HepG2 (cell line): ENCODE measurements around the gene SUPT6H. TPM values are rescaled to one million over a fixed set of nuclear protein-coding genes. Genes with fewer than 3 reads are reported as not detected.

Experiments
- HOXA5 ChIP-seq: sonication (generic); formaldehyde crosslinking; IDR thresholded peaks from 2 replicates; pipeline ENCODE4 v1.4.0; 2020; ENCODE audit warnings: missing genetic modification reagents
- MYNN ChIP-seq: sonication (generic); formaldehyde crosslinking; IDR thresholded peaks from 2 replicates; pipeline ENCODE4 v1.4.0; 2020; ENCODE audit warnings: mild to moderate bottlenecking, low read depth, missing genetic modification reagents
- SNAPC2 ChIP-seq: sonication (generic); formaldehyde crosslinking; IDR thresholded peaks from 2 replicates; pipeline ENCODE4 v1.8.1; 2022; ENCODE audit warnings: mild to moderate bottlenecking, missing genetic modification reagents
- ZBED4 ChIP-seq: sonication (generic); formaldehyde crosslinking; IDR thresholded peaks from 2 replicates; pipeline ENCODE4 v1.4.0; 2020; ENCODE audit warnings: missing genetic modification reagents, borderline replicate concordance
- ZFP62 ChIP-seq: sonication (generic); formaldehyde crosslinking; IDR thresholded peaks from 2 replicates; pipeline ENCODE4 v1.4.0; 2020; ENCODE audit warnings: missing genetic modification reagents
- ZNF674 ChIP-seq: sonication (generic); formaldehyde crosslinking; IDR thresholded peaks from 2 replicates; pipeline ENCODE4 v1.5.0; 2020; ENCODE audit warnings: low read depth, mild to moderate bottlenecking, missing genetic modification reagents
- polyA plus RNA-seq, 8 experiments: library from polyadenylated mRNA; depleted of rRNA in 3 of 8; stranded (reverse) in 7 of 8; unstranded in 1 of 8; fragments of >200 nt; fragmentation: Illumina TruSeq in 4 of 8; extraction: Trizol in 4 of 8; gene quantifications; 2 replicates each; pipeline versions ENCODE4 v1.2.1 to v1.2.3, GENCODE V29; 2011 to 2016; ENCODE audit warnings: low read depth in 4 of 8, missing spikeins in 1 of 8, mixed read lengths in 1 of 8; ENCODE audit not compliant: insufficient read depth in 1 of 8
- total RNA-seq, 5 experiments: library from RNA; depleted of rRNA; stranded (reverse); fragments of >200 nt; fragmentation: Illumina TruSeq; extraction: Trizol; gene quantifications; 2 replicates each; pipeline ENCODE4 v1.2.3, GENCODE V29; 2016; ENCODE audit warnings: low read depth in 1 of 5
- TF ChIP-seq, protein P1 (sequence below): sonication (generic); formaldehyde crosslinking; IDR thresholded peaks from 2 replicates; pipeline ENCODE4 v1.4.0; 2020; ENCODE audit warnings: missing genetic modification reagents
- TF ChIP-seq, protein P2 (sequence below): sonication (generic); formaldehyde crosslinking; IDR thresholded peaks from 2 replicates; pipeline ENCODE4 v1.4.0; 2020; ENCODE audit warnings: missing genetic modification reagents
- TF ChIP-seq, protein P3 (sequence below): IDR thresholded peaks from 2 replicates; pipeline ENCODE4 v1.6.1; 2012; ENCODE audit warnings: low read depth, low read length, improper control_type of control experiment
- TF ChIP-seq, protein P4 (sequence below): sonication (generic); formaldehyde crosslinking; IDR thresholded peaks from 2 replicates; pipeline ENCODE4 v1.5.0; 2020; ENCODE audit warnings: missing genetic modification reagents
- TF ChIP-seq, protein P5 (sequence below): sonication (generic); formaldehyde crosslinking; IDR thresholded peaks from 2 replicates; pipeline ENCODE4 v1.4.0; 2020; ENCODE audit warnings: missing genetic modification reagents

The SUPT6H gene
- total and polyA plus RNA-seq, 2 of the 13 experiments (the other 11 are each of a cell fraction or from before 2014, with no cell fraction given) = 32.7 to 39.9 TPM

DNA sequence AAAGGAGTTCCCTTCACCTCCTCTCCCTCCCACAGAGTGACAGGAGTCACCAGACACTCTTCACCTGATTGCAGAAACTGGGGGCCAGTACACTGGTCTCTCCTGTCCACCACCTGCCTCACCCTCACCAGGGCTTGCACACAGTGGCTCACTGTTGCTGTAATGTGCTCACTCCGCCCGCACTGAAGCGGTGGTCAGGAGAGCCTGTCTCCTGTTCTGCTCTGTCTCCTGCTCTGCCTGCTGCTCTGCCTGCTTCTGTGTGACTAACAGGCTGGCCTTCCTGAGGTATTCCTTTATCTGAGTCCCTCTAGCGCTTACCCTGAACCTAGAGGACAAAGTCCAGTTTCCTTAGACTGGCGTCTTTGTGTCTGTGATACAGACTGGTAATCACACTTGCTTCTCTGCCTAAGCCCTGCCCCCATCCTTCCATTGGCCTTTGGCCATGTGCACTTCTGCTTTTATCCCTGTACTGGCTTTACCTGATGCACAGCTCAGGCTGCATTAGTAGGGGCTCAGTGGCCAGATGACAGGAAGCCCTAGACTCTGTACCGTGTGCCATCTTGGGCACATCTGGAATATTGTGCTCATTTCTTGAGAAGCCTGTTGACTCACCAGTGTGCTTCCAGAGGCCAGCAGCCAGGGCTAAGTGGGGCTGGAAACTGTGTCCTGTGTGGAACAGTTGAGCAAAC is 36.4 kb downstream of the SUPT6H start (continued):
- TF ChIP-seq, protein P1, sequence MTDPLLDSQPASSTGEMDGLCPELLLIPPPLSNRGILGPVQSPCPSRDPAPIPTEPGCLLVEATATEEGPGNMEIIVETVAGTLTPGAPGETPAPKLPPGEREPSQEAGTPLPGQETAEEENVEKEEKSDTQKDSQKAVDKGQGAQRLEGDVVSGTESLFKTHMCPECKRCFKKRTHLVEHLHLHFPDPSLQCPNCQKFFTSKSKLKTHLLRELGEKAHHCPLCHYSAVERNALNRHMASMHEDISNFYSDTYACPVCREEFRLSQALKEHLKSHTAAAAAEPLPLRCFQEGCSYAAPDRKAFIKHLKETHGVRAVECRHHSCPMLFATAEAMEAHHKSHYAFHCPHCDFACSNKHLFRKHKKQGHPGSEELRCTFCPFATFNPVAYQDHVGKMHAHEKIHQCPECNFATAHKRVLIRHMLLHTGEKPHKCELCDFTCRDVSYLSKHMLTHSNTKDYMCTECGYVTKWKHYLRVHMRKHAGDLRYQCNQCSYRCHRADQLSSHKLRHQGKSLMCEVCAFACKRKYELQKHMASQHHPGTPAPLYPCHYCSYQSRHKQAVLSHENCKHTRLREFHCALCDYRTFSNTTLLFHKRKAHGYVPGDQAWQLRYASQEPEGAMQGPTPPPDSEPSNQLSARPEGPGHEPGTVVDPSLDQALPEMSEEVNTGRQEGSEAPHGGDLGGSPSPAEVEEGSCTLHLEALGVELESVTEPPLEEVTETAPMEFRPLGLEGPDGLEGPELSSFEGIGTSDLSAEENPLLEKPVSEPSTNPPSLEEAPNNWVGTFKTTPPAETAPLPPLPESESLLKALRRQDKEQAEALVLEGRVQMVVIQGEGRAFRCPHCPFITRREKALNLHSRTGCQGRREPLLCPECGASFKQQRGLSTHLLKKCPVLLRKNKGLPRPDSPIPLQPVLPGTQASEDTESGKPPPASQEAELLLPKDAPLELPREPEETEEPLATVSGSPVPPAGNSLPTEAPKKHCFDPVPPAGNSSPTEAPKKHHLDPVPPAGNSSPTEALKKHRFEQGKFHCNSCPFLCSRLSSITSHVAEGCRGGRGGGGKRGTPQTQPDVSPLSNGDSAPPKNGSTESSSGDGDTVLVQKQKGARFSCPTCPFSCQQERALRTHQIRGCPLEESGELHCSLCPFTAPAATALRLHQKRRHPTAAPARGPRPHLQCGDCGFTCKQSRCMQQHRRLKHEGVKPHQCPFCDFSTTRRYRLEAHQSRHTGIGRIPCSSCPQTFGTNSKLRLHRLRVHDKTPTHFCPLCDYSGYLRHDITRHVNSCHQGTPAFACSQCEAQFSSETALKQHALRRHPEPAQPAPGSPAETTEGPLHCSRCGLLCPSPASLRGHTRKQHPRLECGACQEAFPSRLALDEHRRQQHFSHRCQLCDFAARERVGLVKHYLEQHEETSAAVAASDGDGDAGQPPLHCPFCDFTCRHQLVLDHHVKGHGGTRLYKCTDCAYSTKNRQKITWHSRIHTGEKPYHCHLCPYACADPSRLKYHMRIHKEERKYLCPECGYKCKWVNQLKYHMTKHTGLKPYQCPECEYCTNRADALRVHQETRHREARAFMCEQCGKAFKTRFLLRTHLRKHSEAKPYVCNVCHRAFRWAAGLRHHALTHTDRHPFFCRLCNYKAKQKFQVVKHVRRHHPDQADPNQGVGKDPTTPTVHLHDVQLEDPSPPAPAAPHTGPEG = peak; percentile 60; the same call in 1 of the 2 replicates
- TF ChIP-seq, protein P2, sequence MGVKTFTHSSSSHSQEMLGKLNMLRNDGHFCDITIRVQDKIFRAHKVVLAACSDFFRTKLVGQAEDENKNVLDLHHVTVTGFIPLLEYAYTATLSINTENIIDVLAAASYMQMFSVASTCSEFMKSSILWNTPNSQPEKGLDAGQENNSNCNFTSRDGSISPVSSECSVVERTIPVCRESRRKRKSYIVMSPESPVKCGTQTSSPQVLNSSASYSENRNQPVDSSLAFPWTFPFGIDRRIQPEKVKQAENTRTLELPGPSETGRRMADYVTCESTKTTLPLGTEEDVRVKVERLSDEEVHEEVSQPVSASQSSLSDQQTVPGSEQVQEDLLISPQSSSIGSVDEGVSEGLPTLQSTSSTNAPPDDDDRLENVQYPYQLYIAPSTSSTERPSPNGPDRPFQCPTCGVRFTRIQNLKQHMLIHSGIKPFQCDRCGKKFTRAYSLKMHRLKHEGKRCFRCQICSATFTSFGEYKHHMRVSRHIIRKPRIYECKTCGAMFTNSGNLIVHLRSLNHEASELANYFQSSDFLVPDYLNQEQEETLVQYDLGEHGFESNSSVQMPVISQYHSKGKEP = no peak
- TF ChIP-seq, protein P3, sequence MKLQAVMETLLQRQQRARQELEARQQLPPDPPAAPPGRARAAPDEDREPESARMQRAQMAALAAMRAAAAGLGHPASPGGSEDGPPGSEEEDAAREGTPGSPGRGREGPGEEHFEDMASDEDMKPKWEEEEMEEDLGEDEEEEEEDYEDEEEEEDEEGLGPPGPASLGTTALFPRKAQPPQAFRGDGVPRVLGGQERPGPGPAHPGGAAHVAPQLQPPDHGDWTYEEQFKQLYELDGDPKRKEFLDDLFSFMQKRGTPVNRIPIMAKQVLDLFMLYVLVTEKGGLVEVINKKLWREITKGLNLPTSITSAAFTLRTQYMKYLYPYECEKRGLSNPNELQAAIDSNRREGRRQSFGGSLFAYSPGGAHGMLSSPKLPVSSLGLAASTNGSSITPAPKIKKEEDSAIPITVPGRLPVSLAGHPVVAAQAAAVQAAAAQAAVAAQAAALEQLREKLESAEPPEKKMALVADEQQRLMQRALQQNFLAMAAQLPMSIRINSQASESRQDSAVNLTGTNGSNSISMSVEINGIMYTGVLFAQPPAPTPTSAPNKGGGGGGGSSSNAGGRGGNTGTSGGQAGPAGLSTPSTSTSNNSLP = peak; percentile 85
- TF ChIP-seq MYNN (CRISPR knock-in tag) (no peak), ZFP62 (CRISPR knock-in tag) (no peak), SNAPC2 (CRISPR knock-in tag) (peak; percentile 97), ZNF674 (CRISPR knock-in tag) (no peak; the same call in 1 of the 2 replicates), ZBED4 (CRISPR knock-in tag) (peak; percentile 40; the same call in 1 of the 2 replicates), HOXA5 (peak; percentile 66; the same call in 1 of the 2 replicates)
- TF ChIP-seq, protein P4, sequence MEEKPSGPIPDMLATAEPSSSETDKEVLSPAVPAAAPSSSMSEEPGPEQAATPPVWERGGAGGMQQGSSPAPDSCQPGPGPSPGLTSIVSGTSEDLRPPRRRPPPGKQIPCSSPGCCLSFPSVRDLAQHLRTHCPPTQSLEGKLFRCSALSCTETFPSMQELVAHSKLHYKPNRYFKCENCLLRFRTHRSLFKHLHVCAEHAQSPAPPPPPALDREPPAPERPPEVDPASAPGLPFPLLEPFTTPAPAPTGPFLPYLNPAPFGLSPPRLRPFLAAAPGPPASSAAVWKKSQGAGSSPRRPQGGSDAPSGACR (CRISPR knock-in tag) = 0 out of 2 replicates have a peak, but pooled peaks have one; percentile 77
- TF ChIP-seq, protein P5, sequence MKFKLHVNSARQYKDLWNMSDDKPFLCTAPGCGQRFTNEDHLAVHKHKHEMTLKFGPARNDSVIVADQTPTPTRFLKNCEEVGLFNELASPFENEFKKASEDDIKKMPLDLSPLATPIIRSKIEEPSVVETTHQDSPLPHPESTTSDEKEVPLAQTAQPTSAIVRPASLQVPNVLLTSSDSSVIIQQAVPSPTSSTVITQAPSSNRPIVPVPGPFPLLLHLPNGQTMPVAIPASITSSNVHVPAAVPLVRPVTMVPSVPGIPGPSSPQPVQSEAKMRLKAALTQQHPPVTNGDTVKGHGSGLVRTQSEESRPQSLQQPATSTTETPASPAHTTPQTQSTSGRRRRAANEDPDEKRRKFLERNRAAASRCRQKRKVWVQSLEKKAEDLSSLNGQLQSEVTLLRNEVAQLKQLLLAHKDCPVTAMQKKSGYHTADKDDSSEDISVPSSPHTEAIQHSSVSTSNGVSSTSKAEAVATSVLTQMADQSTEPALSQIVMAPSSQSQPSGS = peak; percentile 90
